Inferior parietal cortex (tissue), 1 donor: ENCODE data around the gene FMNL2.

Experiments
- DNase-seq: peaks from one replicate; pipeline ENCODE4 v3.0.0-alpha.2; 2016; ENCODE audit errors: extremely low spot score

FMNL2 gene

DNA sequence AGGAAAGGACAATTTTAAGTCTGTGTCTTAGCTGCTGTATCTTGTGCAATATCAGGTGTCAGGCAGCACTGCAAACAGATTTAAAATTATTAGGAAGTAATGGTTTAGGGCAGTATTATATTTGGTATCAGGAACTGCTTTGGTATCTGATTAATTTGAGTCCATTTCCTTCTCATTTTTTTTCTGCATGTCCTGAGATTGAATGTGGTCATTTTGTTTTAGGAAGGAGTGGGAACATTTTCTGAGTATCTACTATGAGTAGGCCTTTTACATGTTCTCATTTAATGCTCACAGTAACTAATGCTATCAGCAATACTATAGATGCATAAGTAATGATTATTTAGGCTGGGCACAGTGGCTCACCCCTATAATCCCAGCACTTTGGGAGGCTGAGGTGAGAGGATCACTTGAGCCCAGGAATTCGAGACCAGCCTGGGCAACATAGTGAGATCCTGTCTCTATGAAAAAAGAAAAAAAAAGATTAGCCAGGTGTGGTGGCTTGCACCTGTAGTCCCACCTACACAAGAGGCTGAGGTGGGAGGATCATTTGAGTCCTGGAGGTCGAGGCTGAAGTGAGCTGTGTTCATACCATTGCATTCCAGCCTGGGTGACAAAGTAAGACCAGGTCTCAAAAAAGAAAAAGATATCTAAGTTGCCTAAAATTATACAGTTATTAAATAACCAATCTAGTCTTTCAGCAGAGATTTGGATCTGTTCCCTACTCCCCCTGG, 4.7 kb downstream of the FMNL2 start:
- DNase-seq: no peak

DNA sequence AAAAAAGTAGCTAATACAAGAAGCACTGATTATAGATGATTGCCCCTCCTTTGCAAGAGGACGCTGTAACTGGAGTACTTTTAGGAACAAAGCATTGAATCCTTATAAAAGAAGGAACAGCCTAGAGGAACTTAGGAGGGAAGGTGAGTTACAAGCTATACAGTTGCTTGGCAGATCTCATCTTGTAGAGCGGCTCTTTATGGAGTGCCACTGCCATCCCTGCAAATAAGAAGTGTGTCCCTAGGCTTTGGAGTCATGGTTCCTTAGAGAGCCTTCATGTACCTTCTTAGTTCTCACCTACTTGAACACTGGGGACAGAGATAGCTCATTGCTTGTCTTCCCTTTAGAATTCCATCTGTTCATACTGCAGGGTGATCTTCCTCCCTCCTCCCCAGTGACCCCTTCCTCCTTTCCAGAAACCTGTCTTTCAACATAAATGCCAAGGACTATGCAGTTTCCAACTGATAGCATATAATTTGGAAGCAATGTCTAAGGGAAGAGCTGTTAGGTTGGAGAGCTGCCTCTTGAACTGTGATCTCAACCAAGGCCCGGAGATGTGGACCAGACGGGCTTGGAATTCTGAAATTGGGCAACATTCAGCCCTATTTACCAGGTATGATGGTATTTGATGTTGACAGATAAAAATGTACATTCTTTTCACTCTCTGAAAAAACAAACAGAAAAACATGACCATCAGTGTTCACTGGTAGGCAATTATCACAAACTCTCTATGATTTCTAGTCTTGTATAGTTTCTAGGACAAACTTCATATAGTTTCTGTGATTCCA, 7.5 kb downstream of the FMNL2 start:
- no peak for DNase-seq

DNA sequence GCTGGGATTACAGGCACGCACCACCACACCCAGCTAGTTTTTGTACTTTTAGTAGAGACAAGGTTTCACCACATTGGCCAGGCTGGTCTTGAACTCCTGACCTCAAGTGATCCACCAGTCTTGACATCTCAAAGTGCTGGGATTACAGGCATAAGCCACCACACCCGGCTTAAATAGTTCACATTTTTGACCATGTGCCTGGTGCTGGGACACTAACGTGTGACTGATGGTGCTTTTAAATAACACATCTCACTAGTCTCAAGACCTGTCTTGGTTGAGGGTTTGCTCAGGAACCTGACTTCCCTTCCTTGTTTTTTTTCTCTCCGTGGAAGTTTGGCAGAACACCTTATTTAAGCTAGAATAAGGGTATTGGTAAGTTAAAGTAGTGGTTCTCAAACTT, 8.5 kb downstream of the FMNL2 start:
- DNase-seq: no peak

DNA sequence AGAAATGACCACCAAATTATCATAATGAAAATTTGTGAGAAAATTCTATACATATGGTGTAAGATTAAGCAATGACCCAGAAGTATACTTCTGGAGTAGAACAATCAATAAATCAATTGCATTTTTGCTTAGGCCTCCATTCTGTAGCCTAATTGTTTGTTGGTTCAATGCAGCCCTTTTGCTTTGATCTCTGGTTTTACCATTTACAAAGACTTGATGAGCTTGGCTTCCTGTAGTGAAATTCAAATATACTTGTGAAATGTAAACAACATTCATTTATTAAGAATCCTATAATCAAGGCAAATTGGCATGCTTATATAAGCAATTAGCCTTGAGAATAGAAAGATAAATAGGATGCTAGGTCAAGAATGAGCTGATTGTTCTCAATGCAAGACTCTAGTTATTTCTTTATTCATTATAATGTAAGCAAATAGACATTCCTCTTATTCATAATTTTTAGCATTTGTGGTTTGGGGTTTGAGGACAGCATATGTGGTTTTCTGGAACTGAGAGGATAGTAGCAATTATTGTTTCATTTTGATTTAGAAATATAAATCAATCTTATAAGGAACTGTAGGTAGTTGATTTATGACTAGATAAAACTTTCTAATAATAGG, 9.7 kb downstream of the FMNL2 start:
- no peak for DNase-seq

DNA sequence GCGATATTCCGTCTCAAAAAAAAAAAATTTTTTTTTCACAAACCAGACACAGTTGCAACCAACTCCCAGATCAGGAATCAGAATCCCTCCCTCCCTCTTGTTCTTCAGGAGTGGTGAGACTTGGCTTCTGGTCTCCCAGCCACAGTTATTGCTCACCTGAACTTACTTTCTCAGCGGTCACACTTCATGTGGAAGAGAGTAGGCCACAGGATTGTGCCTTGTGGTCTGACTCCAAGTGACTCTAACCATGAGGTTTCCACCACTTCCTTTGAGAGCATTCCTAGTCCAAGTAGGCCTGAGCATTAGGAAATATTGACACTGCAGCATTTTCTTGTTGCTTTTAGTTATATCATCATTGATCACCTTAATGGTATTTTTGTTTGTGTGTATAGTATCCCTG, 12.1 kb downstream of the FMNL2 start:
- no peak for DNase-seq

DNA sequence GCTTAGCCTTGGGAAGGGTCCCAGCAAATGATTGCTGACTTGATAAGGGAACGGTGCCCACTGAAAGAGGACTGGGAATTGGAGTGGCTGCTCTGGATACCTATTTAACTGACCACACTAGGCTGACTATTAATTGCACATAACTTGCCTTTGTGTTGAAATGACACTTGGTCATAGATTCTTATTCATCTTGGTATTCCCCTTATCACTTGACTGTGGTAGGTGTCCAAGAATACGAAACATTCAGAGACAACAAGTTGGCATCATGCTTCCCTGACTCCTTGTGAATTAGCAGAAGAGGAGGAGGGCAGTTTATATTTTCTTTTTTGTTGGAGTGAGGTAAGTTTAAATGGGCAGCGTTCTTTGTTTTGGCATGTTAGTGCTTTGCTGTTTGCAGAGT, 13.4 kb downstream of the FMNL2 start:
- no peak for DNase-seq

DNA sequence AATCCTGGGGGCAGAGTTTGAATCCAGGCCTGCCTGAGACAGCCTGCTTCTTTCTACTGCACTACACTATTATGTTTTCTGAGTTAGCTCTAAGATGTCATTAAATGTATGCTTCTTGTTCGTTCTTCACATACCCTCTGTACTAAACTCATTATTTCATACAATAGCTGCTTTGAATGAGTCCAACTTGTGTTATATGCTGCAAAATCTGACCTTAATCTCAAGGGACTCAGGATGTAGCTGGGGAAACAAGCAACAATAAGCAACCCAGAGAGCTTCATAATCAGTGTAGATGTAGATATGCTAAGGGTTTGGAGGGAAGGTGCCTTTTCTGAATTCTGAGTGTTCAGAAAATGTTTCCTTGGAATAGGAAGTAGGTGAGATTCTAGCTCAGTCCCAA, 14.4 kb downstream of the FMNL2 start:
- DNase-seq: no peak

DNA sequence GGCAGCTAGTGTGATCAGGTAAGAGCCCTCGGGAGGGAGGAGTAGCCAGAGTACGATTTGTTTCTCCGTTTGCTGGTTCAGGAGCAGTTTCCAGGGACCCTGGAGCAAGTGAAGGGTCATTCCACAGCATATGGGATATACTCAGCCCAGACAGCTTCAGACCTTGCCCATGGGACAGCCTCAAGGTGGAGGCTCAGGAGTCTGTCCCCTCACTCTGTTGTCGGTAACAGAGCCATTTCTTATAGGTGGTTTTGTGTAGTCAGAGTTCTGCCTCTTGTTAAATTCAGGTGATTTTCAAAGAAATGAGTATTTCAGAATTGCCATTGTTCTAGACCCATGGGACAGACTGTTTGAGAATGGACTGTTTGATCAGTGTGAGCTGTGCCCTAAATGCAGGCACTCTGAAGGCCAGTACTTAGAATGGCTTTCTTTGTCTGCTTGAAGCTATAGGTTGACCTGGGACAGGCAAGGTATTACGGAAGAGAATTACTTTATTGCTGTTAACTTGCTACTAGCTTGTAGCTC, 15.2 kb downstream of the FMNL2 start:
- no peak for DNase-seq

DNA sequence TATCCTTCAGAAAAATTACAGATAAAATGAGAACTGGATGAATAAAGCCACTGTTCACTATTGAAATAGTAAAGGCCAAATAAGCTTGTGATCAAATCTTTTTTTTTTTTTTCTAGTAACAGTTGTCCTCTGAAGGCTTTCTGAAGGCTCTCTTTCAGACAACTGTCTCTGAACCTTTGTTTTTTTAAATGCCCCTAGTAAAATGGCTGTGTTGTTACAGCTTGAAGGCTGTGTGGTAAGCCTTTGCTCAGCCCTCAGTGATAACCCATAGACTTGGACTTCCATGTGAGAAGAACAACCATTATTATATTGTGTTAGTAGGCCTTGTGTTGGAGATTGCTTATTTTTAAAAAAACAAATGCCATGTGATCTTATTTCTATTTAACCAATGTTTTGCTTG, 17.6 kb downstream of the FMNL2 start:
- DNase-seq: no peak

DNA sequence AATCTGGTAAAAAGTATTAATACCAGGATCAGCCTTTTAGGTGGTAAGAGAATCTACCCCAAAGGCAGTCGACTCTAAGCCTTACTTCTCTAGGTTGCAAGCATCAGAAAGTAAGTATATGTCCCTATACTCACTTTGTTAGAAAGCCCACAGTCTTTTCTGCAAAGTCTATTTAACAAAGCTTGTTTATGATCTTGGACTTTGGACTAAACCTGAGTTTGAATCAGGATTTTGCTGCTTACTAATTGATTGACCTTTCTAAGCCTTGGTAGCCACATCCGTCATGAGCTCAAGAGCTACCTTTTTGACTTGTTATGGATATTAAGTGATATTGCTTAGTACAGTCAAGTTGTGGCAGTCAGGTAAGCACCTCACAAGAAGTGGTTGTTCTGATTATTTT, 18.4 kb downstream of the FMNL2 start:
- DNase-seq: no peak

DNA sequence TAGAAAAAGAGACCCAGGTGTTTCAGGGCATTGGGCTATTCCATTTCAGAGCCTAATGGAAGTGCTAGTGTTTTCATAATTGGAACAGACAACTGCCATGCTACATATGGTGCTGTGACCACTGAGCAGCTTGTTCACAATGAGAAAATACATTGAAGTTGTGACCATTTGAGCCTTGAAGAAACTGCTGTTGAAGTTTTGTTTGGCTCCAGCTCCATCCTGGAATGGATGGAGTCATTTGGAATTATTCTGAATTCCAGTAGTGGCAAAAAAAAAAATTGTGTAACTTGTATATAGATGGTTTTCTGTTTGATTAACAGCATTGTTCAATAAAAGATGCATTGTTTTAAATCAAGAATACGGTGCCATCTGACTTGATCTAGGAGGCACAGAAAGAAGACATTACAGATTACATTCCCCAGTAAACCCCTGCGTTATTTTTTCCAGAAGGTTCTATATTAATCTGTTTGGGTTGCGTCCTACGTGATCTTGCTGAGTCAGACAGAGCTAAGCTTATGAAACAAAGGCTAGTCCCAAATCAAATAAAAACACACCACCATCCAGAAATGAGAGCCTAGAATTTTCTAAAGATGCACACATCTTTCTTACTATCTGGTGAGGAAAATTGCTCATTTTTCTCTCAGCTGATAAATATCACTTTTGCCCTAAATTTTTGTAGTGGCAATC, 19.2 kb downstream of the FMNL2 start:
- no peak for DNase-seq

DNA sequence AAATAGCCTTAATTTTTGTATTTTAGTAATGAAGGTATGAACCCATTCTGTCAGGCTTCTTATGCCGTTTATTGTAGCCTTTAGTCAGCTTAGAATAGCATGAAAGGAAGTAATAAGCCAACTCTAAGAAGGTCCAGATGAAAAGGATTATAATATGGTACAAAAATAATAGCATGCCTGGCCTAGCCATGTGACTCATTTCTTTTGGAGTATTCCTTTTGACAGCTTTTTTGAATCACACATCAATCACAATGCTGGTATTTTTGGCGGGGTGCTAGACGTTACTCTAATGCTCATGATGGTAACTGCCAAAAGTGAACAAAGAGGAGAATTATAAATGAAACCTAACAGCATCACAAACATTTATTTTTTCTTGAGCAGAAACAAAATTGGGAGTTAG, 19.9 kb downstream of the FMNL2 start:
- DNase-seq: peak; percentile 52

DNA sequence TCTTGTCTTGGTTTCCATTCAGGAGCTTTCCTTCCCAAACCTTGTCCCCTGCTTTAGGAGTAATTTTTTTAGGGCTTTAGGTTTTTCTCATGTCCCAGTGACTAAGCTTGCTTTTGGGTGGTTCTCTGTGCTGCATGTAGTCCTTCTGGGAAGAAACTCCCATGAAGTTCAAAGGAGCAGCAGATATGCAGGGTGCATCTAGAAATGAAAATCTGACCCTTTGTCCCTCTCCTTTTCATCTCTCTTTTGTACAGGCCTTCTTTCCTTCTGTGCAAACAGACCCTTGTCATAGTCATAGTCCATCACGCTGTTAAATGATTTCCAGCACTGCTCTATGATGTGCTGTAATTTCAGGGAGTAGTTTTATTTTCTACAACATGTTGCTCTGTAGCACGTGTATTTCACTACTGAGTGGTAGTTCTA, 20.4 kb downstream of the FMNL2 start:
- DNase-seq: peak; percentile 40

DNA sequence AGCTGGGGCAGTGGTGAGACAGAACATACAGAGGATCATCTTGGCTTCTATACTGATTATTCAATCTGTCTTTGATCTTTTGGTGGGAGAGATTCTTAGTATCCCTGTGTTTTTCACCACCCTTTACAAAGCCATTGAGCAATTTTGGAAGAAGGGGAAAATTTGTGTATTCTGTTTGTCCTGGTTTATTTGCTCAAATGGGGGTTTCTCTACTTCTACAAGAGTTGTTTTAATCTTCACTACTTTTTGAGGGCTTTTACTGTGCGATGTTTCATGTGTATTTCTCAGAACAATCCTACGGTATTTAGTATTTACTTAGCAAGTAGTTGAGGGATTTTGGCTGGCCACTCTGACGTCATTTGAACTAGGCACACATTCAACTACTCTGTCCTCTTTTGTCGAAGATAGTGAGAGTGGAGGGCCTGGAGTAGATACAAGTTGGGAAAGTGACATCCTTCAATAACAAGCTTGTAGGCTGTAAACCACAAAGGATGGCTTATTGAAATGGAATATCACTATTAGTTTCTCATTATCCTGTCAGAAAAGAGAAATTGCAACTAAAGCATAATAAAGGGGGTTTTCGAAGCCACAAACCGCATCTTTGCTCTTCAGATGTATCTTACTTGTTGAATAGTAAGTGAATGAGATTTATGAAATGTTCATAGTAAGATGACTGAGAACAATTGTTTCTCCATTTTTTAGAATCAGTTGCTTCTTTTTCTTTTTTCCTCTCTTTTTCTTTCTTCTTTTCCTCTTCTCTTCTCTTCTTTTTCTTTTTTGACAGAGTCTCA, 24.8 kb downstream of the FMNL2 start:
- DNase-seq: no peak

DNA sequence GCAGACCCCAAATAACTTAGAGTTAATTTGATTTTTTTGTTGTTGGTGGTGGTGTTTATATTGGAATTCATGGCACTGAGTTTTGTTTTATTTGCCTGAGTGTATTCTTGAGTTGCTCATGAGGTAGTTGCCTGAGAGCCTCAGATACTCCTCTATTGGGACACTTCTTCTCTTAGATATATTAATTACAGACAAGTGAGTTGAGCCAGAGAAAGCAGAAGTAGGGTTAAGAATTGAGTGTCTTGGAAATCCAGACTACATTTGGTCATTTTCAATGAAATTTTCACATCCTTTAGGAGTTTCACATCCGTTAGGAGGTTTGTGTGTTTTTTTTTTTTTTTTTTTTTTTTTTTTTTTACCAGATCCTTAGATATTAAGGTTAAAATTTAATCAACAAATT, 29.0 kb downstream of the FMNL2 start:
- DNase-seq: no peak

DNA sequence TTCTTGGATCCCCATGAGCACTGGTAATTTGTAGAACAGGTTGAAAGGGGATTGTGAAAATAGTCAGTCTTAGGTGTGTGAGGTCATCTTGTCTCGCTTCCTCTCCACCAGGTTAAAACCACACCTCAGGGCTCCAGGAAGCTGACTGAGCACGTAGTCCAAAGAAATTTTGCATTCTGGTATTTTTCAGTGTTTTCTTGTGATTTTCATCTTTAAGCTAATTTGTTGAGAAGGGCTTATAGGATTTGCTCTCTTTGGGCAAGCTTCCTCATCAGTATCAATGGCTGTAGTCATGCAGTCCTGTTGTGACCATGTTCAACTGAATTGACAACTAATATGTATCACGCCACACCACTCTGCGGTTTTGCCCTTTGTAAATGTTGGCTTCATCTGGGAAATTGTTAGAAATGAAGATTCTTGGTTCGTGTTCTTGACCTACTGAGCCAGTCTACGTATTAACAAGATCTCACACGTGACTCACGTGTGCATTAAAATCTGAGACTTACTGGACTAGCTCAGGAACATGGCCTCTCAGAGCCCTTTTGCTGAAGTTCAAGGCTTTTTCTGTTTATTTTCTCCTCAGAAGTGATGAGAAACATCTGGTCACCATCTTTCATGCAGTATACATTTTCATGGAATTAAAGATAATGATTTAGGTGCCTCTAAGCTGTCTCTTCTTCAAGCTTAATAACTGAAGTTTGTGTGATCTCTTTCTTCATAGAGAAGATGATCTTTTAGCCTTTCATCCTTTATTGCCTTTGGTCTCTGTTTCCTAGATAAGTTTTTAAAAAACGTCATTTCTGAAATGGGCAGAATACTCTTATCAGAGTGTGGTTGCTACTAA, 32.8 kb downstream of the FMNL2 start:
- DNase-seq: no peak

DNA sequence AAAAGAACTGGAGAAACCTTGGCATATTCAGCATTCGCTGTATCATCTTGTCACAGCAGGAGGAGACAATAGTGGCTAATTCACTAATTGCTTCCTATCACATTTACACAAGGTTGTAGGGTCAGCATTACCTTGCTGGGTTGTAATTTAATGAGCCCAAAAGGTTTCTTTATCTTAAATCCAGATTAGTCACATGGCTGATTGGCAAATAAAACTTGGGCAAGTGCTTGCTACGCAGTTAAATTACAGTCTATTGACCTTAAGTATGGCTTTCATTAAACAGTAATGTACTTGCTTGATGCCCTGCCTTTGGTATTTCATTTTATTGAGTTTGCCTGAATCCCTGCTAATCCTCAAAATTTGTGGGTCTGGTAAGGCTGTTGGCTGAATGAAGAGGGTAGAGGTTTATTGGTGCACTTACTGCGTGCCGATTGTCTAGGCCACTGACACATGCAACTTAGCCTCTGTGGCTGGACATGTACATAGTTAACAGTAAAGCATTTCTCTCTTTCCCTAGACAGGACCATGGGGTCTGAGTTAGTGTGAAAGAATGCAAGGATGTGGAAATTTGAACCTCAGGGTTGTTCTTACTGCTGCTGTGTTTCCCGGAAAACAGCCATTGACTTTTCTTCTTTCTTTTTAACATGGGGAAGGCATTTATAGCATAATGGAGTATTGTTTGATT, 34.3 kb downstream of the FMNL2 start:
- no peak for DNase-seq

DNA sequence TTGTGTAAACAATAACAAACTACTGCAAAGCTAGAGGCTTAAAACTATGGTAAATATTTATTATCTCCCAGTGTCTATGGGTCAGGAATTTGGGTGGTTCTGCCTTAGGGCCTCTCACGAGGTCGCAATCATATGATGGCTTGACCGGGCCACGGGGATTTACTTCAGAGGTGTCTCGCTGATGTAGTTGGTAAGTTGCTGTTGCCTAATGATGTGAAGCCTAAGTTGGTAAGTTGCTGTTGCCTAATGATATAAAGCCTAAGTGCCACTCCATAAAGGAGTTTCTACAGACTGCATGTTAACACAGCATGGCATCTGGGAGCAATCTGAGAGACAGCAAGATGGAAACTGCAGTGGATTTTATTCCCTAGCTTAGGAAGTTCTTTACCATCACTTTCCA, 35.8 kb downstream of the FMNL2 start:
- no peak for DNase-seq

DNA sequence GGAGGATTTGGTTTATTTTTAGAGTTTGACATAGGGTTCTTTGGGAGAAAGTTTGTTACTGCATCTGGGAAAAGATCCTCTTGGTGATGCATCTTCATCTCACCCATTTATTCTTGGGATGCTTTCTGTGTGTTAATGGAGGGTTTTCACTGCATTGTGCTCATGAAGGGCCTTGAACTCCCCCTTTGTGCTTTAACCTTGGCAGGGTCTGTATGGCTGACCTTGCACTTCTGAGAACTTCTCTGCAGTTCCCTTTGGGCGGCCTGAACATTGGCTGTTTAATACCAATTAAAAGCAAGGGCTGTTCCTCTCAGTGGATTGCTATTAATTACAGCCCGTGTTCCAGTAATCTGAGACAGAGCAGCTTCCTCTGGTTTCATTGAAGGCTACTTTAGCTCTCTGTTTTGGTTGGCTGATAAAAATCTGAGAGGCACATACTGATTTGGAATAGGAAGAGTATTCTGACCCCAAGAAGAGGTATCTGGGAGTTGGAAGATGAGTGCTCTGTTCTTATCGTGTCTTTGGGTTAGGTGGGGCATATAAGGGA, 37.5 kb downstream of the FMNL2 start:
- DNase-seq: no peak

DNA sequence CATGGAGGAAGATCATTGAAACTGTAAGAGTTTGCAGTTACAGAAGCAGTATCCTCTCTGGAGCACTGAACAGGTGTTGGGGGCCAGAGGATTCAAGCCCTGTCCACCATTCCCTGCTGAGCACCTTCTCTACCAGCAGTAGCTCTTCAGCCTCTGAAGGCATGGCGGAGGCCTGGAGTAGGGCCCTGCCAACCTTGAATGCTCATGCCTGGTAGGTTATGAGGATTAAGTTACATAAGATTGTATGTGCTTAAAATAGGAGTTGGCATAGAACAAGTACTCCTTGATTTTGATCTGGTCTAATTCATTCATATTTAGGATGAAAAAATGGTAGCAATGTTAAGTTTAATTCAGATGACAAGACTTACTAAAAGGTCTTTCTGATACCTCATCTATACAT, 40.2 kb downstream of the FMNL2 start:
- DNase-seq: no peak
